Measurements from ENCODE around the gene ZNF318. TPM values are rescaled to one million over a fixed set of nuclear protein-coding genes. Genes with fewer than 3 reads are reported as not detected.

Gene ZNF318
- total and polyA plus RNA-seq, 2 donors (not counting 3 experiments of a cell fraction or from before 2014, with no cell fraction given) = 7.1 to 13.6 TPM

- Histone ChIP-seq H3K9ac (replicated peaks; ENCODE audit: extremely low read depth, insufficient read depth, low read length) (no peak overlapping the region), H3K4me3 (replicated peaks in 1 of 3; ENCODE audit: insufficient read depth in 1 of 3, low read depth in 1 of 3, low read length in 3 of 3) (no peak overlapping the region), H3K9me1 (replicated peaks; ENCODE audit: control insufficient read depth, extremely low read depth, insufficient read depth, low read length) (no peaks in the 10 kb centered on the region), H3K79me2 (ENCODE audit: control insufficient read depth, insufficient read depth, low read length) (no peaks in the 10 kb centered on the region), H3K36me3 (ENCODE audit: control insufficient read depth in 2 of 2, extremely low read depth in 1 of 2, insufficient read depth in 2 of 2, low read length in 2 of 2) (no peaks in the 10 kb centered on the region), H3K9me3 (replicated peaks; ENCODE audit: control insufficient read depth, insufficient read depth, low read length) (no peaks in the 10 kb centered on the region), H3K27me3 (ENCODE audit: control insufficient read depth in 2 of 2, insufficient read depth in 2 of 2, low read length in 2 of 2) (peaks cover 0 to 8% of the 10 kb centered on the region in 2 experiments), H3K4me2 (ENCODE audit: insufficient read depth, low read length) (no peak overlapping the region), H3K27ac (ENCODE audit: insufficient read depth, low read depth, low read length) (no peak overlapping the region), H2AFZ (ENCODE audit: low read depth, low read length) (no peak overlapping the region), H4K20me1 (replicated peaks; ENCODE audit: control insufficient read depth, extremely low read depth, insufficient read depth, low read length) (no peaks in the 10 kb centered on the region), H3K4me1 (ENCODE audit: control insufficient read depth, extremely low read depth, insufficient read depth, low read length) (no peaks in the 10 kb centered on the region)
- intact Hi-C loops (cut with micrococcal nuclease) (no loop called here), dilution Hi-C loops (cut with MboI; ENCODE audit: extremely low pct_ligation_motif_present, low sequenced_read_pairs) (no loop called here)
- FAIRE-seq = no peak
- BruUV-seq (replicated peaks) = no TSS peak
- TF ChIP-seq POLR2AphosphoS5 (IDR thresholded peaks at IDR 0.05; ENCODE audit: insufficient read depth, low read depth, low read length) (no peak), EZH2 (IDR thresholded peaks at IDR 0.05; ENCODE audit: borderline replicate concordance, low read depth, low read length, severe bottlenecking) (no peak), GATA2 (IDR thresholded peaks at IDR 0.05; ENCODE audit: insufficient read depth, insufficient read length, low read depth, low read length) (no peak), JUN (IDR thresholded peaks at IDR 0.05; ENCODE audit: borderline replicate concordance, insufficient read depth, insufficient read length, low read depth) (no peak), FOS (IDR thresholded peaks at IDR 0.05; ENCODE audit: borderline replicate concordance, insufficient read depth, low read length) (no peak), MYC (IDR thresholded peaks at IDR 0.05; ENCODE audit: low read depth, low read length) (no peak), POLR2A (IDR thresholded peaks at IDR 0.05; ENCODE audit: low read depth, low read length) (no peak), MAX (IDR thresholded peaks at IDR 0.05; ENCODE audit: insufficient read depth, insufficient read length) (no peak), CTCF (IDR thresholded peaks at IDR 0.05; ENCODE audit: extremely low read depth in 1 of 2, insufficient read depth in 1 of 2, low read depth in 1 of 2, low read length in 2 of 2) (no peak)
- POLR2A ChIA-PET = no interaction called here
- no peak for DNase-seq (ENCODE audit: low read depth, low spot score)
- CTCF ChIA-PET = no interaction called here
These were observed 67.3 kb downstream of the ZNF318 start for GRCh38 chr6:43302126-43302525.
